GM19455 (cell line): Measurements from ENCODE around the gene SYT1.

Experiments used
- ATAC-seq: cut with Tn5 transposase; IDR thresholded peaks from one replicate; pipeline ENCODE4 v1.9.1; 2021; ENCODE audit not compliant: unreplicated experiment

SYT1 gene

DNA sequence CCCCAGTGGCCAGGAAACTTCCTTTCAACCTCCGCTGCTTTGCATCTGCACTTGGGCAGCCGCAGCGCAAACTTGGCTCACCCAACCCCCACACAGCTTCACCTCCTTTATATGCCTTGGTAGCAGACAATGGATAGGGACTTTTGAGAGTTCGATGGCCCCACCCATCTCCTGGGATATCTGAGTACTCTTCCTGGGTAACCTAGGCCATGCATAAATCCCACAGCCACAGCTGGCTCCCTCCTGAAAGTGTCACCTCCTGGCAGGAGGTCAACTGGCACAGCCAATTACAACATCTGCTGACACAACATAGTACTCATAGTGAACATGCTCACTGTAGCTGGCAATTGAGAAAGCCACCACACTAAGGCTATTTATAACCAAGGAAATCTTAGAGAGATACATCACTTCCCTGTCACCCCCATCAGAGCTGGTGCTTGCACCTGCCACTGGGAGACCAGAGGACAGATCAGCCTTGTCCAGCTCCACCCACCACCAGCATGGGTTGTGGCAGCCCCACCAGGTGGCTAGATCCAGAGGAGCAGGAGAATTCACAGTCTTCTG is 410.0 kb downstream of the SYT1 start:
- ATAC-seq, result no peak

DNA sequence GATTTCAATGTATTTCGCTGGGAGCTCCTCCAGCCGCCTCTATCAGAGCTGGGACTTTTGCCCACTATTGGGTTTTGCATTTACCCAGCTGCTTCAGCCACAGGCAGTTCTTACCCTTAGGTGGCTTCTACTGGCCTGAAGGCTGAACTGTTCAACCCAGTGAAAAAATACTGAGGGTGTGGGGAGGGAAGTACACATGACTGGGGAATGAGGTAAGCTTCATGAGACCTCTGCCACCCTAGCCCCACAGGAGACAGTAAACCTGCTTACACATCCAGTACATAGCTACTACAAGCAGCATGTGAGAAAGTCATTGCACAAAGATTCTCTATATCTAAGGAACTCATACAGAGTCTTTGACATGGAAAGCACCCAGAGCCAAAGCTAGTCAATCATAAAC is 411.1 kb downstream of the SYT1 start:
- no peak for ATAC-seq

DNA sequence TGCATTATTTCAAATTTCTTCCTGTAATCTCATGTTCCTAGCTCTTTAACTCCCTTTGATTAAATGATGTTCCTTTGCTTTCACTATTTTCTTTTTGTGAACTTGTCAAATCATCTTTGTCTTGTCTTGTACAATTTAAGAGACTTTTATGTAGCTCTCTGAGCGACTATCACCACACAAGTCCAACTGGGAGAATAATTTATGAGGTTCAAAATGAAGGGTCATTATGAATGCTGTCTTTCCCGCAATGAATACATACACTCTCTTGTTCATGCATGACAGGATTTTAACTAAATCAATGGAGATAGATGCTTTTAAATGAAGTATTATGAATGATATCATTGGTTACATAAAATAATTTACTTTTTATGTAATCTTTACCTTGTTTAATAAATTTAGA is 418.8 kb downstream of the SYT1 start:
- ATAC-seq, result no peak

DNA sequence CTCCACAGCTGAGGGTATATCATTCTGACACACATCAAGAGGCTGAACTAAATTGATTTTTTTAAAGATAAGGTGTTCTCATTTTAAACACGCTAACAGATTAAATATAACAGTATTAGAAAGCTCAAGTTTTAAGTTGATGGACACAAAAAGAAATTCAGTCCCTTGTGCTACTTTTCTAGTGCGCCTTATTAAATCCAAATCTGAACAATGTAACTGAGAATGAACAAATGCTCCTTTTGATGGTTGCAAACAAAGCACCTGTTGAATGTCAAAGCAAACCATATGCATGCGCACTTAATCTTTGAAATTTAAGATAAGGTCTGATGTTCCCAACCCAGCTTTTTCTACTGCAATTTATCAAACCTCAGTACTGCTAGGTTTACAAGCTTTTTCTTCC is 424.3 kb downstream of the SYT1 start:
- no peak for ATAC-seq

DNA sequence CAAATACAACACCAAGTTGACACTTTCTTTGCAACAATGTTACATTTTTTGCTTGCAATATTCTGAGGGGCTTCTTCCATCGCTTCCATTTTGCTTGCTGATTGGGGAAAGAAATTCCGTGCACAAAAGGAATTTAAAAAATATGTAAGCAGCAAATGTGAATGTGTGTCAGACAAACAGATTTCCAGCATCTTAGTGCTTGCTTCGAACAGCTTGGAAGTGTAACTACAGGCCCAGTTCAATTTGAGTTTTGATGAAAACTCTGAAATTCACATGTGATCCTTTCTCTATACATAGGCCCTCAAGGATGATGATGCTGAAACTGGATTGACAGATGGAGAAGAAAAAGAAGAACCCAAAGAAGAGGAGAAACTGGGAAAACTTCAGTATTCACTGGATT is 427.1 kb downstream of the SYT1 start:
- no peak for ATAC-seq

DNA sequence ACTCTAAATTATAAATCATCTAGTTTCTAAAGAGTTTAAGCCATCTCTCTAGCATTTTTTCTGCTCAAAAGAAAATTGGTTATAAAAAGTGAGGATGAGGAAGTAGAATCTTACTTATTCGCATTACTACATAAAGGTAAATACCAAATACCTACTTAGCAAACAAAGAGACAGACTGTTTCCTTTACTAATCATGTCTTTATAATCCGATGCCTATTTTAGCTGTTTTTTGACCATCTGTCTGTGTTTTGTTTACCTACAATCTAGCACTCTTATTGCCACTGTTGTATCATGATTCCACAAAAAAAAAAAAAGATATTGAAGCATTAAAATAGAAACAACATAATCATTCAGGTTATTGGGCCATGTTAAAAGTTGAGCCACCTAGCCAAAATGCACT is 430.0 kb downstream of the SYT1 start:
- no peak for ATAC-seq

DNA sequence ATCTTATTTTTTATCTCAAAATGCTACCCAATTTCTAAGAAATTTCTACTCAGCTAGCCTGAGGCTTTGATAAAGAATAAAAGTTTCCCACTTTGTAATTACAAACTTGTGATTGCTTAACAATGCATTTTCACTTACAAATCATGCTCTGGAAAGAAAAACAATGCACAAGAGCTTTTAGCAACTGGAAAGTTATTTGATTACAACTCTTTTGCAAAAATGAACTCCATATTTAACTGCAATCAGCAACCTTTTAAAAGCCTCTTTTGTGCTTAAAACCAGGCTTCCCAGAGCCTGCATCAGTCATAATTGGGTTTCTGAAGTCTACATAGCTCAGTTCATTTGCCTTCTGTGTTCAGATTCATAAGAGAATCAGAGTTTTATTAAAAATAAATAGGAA is 431.0 kb downstream of the SYT1 start:
- no peak for ATAC-seq

DNA sequence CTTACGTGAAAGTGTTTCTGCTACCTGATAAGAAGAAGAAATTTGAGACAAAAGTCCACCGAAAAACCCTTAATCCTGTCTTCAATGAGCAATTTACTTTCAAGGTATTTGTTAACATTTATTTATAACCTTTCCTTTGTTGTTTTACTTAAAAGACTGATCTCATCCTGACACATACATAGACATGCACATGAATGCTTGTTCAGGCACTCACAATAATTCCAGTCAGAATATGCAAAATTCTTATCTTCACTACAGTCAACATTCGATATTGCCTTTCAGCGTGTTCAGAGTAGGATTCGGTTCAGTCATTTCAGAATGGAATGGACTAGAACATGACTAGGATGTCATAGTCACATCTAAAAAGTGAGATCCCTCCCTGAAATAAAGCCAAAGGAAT is 431.6 kb downstream of the SYT1 start:
- no peak for ATAC-seq

DNA sequence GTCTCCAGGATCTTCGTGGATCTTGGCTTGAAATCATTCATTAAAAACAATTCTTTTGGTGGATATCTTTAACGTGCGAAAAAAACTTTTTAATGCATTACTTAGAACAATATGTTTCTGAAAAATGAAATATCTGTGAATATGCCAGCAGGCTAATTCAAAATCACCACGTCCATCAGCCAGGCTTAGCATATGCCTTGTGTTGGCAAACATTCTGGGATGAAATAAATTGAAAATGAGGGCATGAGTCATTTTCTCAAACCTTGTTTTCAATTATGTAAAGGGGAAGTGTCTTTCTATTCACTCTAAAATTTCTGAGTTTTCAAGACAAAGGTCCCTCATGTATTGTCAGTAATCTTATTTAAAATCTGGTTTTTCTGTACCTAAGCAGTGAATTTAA is 432.3 kb downstream of the SYT1 start:
- no peak for ATAC-seq

DNA sequence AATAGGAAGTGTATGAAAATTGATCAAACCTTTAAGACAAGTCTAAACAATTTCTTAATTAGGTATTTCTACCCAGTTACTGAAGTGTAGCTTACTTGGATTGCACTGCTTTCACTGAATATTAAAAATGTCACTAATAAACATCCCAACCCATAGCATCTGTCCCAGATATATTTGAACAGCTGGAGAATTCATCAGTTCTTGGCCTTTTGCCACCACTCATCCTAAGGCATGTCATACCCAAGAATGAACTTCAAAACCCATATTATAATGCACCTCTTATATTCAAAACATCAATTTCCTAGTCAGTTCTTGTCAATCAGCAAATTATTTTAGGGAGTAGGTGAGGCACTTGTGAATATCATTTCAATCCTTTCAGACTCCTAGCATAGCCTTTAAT is 433.9 kb downstream of the SYT1 start:
- ATAC-seq, result no peak

DNA sequence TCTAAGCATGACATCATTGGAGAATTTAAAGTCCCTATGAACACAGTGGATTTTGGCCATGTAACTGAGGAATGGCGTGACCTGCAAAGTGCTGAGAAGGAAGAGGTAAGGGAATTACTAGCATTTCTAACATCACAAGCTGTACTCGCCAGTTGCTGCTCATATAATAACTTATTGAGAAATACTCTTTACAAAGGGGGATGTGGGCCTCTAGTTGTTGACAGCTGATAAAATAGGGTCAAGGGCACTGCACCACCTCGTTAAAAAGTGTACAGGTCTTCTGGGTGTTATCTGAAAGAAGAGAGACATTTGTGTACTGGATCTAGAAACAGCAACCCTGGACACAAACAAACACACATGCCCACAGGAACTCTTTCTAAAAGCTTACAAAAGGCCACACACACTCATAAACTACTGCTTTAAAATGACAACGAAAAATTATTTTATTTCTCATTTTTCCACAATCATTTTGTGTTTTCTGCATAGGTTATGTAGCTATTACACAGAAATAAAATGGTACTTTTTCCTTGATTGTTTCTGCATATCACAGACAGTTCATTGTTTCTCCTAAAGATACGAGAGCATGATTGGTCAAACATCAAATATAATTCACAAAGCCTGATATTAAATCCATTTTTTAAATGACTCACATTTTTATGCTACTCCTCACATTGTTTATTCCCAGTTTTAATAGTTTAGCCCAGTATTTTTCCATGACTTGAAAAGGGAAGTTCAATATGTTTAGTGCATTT is 435.0 kb downstream of the SYT1 start:
- ATAC-seq, result no peak

DNA sequence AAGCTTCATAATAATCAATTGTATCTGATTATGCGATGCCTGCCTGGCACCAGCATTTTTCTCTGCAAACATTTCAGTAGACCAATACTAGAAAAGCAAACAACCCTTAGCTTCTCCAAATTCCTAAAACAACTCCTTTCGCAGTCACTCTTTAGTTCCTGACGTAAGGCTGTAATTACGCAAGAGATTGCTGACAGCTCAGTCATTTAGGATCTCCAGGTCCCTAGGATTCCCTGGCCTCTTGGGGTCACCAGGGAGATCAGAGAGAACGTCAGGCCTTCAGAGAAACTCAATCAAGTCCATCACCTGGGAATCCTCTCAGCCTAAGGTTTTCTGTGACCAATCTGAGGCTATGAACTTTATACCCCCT is 435.6 kb downstream of the SYT1 start:
- ATAC-seq, result no peak

DNA sequence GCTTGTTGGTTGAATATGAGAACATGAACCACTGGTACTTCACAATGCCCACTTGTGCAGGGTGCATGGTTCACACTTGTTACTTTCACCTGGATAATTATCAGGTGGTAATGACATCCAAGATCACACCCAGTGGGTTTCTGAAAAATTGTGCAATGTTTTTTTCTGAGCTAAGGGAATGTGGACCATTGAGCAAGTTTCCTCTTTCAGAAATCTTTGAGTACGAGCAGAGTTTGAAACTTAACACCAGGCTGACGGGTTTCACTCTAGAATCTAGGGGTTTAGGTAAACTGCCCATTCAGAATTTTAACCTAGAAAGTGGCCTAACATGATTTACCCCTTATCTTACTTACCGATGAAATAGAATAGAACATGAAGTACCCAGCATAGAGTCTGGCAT is 436.6 kb downstream of the SYT1 start:
- no peak for ATAC-seq

DNA sequence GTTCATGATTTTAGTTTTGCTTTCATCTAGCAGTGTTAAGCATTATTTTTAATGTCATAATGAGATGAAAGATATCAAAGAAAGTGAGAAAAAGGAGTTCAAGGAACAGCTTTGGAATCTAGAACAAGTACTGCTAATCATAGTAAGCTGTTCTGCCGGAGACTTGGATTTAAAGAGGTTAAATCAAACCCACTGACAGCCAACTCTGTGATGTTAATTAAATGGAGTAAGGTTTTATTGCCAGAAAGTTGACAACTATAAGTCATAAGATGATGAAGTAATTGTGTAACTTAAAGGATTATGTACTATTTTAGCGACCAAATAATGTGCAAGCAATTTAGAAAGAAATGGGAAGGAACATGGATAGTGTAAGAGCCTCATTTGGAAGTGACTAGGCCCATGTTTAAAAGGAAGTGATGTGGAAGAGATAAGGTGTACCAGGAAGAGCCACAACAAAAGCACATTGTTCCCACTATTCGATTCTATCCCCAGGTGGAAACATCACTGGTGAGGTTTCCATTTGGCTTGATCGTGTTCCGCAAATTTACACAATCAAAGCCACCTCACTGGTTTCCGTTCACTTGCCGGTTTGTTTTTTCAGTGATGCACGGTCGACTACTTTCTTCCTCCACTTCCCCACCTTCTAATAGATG is 437.7 kb downstream of the SYT1 start:
- no peak for ATAC-seq

DNA sequence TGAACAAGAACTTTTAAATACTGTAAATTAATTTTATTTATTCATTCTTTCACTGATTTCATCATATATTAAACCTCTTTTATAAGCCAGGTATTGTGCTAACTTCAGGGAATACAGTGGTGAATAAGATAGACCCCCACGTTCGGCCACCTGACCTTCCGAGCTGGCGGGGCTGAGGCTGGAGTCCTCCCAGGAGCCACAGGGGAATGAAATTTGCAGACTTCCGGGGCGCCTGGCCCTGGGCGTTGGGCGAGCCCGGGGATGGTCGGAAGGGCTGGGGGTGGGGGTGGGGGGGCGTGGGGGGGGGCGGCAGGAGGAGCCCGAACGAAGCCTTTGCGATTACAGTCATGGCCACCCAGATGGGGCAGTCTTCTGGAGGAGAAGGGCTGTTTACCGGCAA is 442.8 kb downstream of the SYT1 start:
- no peak for ATAC-seq

DNA sequence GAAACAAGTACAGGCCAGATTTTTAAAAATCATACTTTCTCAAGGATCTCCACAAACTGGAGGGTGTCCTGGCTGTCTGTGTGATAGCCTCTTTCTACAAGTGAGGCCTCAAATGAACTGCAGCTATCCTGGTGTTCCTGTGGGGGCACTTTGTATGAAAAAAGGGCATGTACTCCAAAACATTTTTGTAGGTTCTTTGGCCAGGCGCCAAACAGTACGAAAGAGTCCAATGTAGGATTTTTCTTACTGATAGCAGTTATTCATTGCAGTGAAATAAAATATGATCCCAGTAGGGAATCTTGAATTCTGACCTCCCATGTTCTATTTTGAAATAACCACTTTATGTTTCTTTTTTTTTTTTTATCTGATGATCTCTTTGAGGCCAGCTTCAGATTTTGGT is 444.5 kb downstream of the SYT1 start:
- ATAC-seq, result no peak

DNA sequence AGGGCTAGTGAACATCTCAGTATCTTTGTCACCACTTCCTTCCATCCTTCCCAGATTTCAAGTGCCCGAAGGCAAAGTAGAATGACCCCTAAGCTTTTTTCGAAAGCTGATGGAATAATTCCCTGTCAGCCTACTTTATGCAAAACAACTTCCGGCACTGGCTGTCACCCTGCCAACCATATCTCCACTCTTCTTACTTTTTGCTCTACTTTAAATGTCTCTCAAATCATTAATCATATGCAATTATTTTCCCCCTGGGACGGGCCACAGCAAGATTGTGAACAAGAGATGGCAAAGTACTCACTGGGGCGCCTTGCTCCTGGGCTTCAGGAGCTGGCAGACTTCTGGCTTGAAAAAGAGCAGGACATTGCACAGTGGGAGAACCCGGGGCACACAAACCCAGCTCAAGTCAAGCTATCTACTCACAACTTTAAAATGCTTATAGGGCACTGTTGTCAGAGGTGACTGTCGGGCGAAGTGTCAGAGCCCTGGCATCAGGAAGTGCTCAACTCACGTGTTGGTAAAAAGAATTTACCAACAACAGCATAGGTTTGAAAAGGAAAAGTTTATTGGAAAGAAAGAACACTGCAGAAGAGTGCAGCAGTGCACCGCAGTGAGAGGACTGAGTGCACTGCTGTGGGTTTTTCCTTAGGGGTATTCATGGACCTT is 452.7 kb downstream of the SYT1 start:
- ATAC-seq, result no peak

DNA sequence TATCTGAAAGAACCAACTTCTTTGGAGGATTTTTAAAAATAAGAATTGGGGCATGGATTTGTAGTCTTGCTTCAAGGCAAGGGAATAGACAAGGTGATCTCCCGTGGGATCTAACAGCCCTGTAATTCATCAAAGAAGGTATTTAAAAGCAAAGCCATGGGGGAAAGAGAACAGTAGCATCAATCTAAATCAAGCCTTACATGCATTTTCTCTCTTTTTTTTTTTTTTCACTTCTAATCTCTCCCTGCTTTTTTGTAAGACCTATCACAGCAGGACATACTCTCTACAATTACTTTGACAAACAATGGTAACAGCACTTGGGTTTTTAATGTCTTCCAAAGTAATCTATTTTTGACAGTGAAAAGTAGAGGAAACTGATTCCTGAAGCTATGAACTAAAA is 458.3 kb downstream of the SYT1 start:
- no peak for ATAC-seq

DNA sequence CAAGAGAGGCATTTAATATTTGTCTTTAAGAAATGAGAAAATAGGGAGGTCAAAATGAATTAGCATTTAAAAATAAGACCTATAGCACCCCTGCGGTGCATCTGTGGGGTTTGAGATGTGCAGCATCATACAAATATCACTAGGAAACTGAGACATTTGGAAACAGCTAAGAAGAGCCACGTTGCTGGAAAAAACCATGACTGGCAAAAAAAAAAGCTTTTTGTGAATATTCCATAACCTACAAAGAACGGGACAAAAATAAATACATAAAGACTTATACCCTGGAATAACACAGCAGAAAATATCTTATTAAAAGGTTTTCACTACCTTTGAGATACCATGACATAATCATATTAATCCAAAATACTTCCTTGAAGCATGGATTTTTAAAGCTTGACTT is 460.0 kb downstream of the SYT1 start:
- no peak for ATAC-seq

DNA sequence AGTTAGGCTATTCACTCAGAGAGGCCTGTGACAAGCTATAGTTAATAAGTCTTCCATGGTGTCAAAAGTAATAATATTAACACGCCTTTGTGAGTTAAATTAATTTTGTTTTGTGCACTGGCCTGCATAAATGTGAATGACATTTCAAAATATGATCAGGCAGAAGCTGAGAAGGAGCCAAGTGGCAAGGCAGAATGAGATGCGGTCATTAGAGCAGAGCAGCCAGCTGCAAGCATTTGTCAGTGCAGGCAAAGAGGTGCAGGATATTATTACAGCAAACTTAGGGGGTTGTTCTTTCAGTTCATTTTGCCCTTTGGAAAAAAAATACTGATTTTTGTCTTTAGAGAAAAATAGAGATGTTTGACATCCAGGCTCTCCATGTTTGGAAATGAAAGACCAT is 461.6 kb downstream of the SYT1 start:
- no peak for ATAC-seq

DNA sequence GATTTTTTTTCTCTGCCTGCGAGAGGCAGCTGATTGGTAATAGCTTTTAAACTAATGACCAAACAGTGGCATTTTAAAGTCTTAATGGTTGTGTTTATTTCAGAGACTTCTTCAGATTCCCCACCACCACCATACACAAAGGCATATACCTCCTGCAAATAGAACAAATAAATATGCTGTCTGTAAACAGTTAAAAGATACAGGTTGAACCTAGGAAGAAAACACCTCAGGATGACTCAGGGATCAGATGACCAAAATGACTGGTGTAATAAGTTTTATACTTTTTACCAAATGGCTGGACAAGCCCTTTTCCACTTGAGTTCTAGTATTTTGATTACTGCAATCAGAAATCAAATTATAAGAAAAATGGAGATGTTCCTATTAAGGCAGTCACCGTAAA is 462.1 kb downstream of the SYT1 start:
- no peak for ATAC-seq

DNA sequence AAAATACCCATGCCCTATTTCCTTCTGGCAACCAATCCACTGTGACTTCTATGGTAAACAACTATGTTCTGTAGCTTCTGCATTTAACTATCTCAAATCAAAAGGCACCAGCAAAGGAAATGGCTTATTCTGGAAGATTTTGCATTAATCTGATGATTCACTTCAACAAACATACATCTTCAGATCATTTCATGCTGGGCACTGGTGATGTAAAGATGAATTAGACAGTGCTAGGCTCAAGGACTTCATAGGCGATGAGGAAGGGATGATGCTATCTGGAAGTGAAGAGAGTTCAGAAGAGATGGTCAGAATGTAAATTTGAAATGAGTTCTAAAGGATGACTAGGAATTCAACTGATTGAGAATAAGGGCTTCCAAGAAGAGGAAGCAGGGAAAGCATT is 462.9 kb downstream of the SYT1 start:
- ATAC-seq, result no peak
